ENCODE data around the gene LGI2.

LGI2 gene

GRCh38 chr4:25051534-25051933 lies 20.8 kb upstream of the LGI2 start:
- no peak for TF ChIP-seq CTCF (IDR thresholded peaks at IDR 0.05; ENCODE audit: low read depth, low read length, missing control alignments)
- no peak overlapping the region for H3K4me3 ChIP-seq (ENCODE audit: low read depth, low read length)
- in situ Hi-C loops (cut with HindIII; ENCODE audit: low sequenced_read_pairs): no loop called here
- peak; percentile 68 for DNase-seq (ENCODE audit: low read depth)

- in situ Hi-C loops (cut with HindIII; ENCODE audit: low sequenced_read_pairs): no loop called here
- H3K4me3 ChIP-seq (ENCODE audit: low read depth, low read length): no peak overlapping the region
These were observed 19.8 kb upstream of the LGI2 start for GRCh38 chr4:25050370-25051078.

GRCh38 chr4:25043548-25043947 lies 12.8 kb upstream of the LGI2 start:
- TF ChIP-seq CTCF (IDR thresholded peaks at IDR 0.05; ENCODE audit: low read depth, low read length, missing control alignments): no peak
- no peak for DNase-seq (ENCODE audit: low read depth)
- in situ Hi-C loops (cut with HindIII; ENCODE audit: low sequenced_read_pairs): no loop called here
- no peak overlapping the region for H3K4me3 ChIP-seq (ENCODE audit: low read depth, low read length)

More at GRCh38 chr4:25050370-25051078, 19.8 kb upstream of the LGI2 start:
- no peak for TF ChIP-seq CTCF (IDR thresholded peaks at IDR 0.05; ENCODE audit: low read depth, low read length, missing control alignments)
- DNase-seq (ENCODE audit: low read depth): no peak

GRCh38 chr4:25033526-25033925 lies 2.8 kb upstream of the LGI2 start:
- no peak for TF ChIP-seq CTCF (IDR thresholded peaks at IDR 0.05; ENCODE audit: low read depth, low read length, missing control alignments)
- in situ Hi-C loops (cut with HindIII; ENCODE audit: low sequenced_read_pairs): no loop called here
- no peak for DNase-seq (ENCODE audit: low read depth)
- no peak overlapping the region for H3K4me3 ChIP-seq (ENCODE audit: low read depth, low read length)

- in situ Hi-C loops (cut with HindIII; ENCODE audit: low sequenced_read_pairs): no loop called here
- no peak for TF ChIP-seq CTCF (IDR thresholded peaks at IDR 0.05; ENCODE audit: low read depth, low read length, missing control alignments)
- H3K4me3 ChIP-seq (ENCODE audit: low read depth, low read length): no peak overlapping the region
- no peak for DNase-seq (ENCODE audit: low read depth)
These were observed 1.4 kb upstream of the LGI2 start for GRCh38 chr4:25032126-25032525.

- no peak for DNase-seq (ENCODE audit: low read depth)
These were observed 403 bp upstream of the LGI2 start for GRCh38 chr4:25031077-25031621.

More at GRCh38 chr4:25031077-25031621, 403 bp upstream of the LGI2 start:
- H3K4me3 ChIP-seq (ENCODE audit: low read depth, low read length): peak overlapping the region; percentile 28
- TF ChIP-seq CTCF (IDR thresholded peaks at IDR 0.05; ENCODE audit: low read depth, low read length, missing control alignments): no peak
- in situ Hi-C loops (cut with HindIII; ENCODE audit: low sequenced_read_pairs): no loop called here

Measured in astrocyte of the cerebellum (primary cell).